Natural killer cell (primary cell): Measurements from ENCODE around the gene RNF43. TPM values are rescaled to one million over a fixed set of nuclear protein-coding genes. Genes with fewer than 3 reads are reported as not detected.

ENCODE experiments used
- ATAC-seq, 3 donors: fragments of 150-1000 bp in 2 of 3; fragments of 200-7000 bp in 1 of 3; cut with Tn5 transposase; 1 replicate in 1 of 3; 2 replicates in 2 of 3; pipeline ENCODE4 v1.10.0; 2021; ENCODE audit warnings: mild to moderate bottlenecking in 2 of 3, moderate library complexity in 2 of 3
- DNase-seq, 2 donors: peaks; one replicate each; pipeline versions ENCODE4 v3.0.0 to v3.0.0-alpha.2; 2013 to 2021; ENCODE audit warnings: mixed read lengths in 1 of 2
- H3K27ac ChIP-seq: one replicate; pipeline ENCODE4 v1.5.1; 2013; ENCODE audit warnings: mild to moderate bottlenecking, low read length
- H3K27me3 ChIP-seq: one replicate; pipeline ENCODE4 v1.6.1; 2013; ENCODE audit warnings: low read length; ENCODE audit not compliant: control insufficient read depth, insufficient read depth
- H3K36me3 ChIP-seq: one replicate; pipeline ENCODE4 v1.6.1; 2013; ENCODE audit warnings: low read length; ENCODE audit not compliant: control insufficient read depth, insufficient read depth
- H3K4me1 ChIP-seq: one replicate; pipeline ENCODE4 v1.6.1; 2013; ENCODE audit warnings: low read length; ENCODE audit not compliant: control insufficient read depth, insufficient read depth
- H3K4me3 ChIP-seq: one replicate; pipeline ENCODE4 v1.5.1; 2013; ENCODE audit warnings: low read length
- H3K9me3 ChIP-seq: one replicate; pipeline ENCODE4 v1.6.1; 2013; ENCODE audit warnings: low read length; ENCODE audit not compliant: control insufficient read depth, insufficient read depth
- H3K27ac Mint-ChIP-seq, 2 donors: one replicate each; pipeline ENCODE4 v1.8.0; 2022; ENCODE audit warnings: mild to moderate bottlenecking in 2 of 2, mixed read lengths in 2 of 2, moderate library complexity in 1 of 2
- H3K27me3 Mint-ChIP-seq, 2 donors: one replicate each; pipeline ENCODE4 v1.8.0; 2022; ENCODE audit warnings: low read depth in 2 of 2, mixed read lengths in 2 of 2
- H3K36me3 Mint-ChIP-seq: one replicate; pipeline ENCODE4 v1.8.0; 2022; ENCODE audit warnings: mixed read lengths
- H3K4me1 Mint-ChIP-seq, 2 donors: one replicate each; pipeline ENCODE4 v1.8.0; 2022; ENCODE audit warnings: mixed read lengths in 2 of 2
- H3K4me3 Mint-ChIP-seq: one replicate; pipeline ENCODE4 v1.8.0; 2022; ENCODE audit warnings: mild to moderate bottlenecking, moderate library complexity, mixed read lengths
- H3K9me3 Mint-ChIP-seq, 2 donors: one replicate each; pipeline ENCODE4 v1.8.0; 2022; ENCODE audit warnings: mixed read lengths in 2 of 2
- WGBS: methylation state at CpG from one replicate; pipeline ENCODE4 v1.1.7; 2013; ENCODE audit warnings: missing lambda C conversion rate; ENCODE audit not compliant: insufficient coverage; 5-methylcytosine and 5-hydroxymethylcytosine counted together
- intact Hi-C: fragments of 100-400 bp; cut with micrococcal nuclease; formaldehyde crosslinking; loops from one replicate; pipeline ENCODE4 v1.14.2; 2022
- total RNA-seq, 4 donors: library from RNA; stranded (reverse); fragments of 120-200 nt in 1 of 4; gene quantifications; one replicate each; pipeline versions ENCODE4 v1.2.3 to v1.2.4, GENCODE V29; 2013 to 2022
- TF ChIP-seq, protein P1 (sequence below): fragments of 200-600 bp; IDR thresholded peaks from one replicate; pipeline ENCODE4 v1.8.0; 2022; ENCODE audit warnings: antibody characterized with exemption

Gene RNF43
- total RNA-seq, 3 donors from 2014 or later (not counting 1 experiment from before 2014, with no cell fraction given): 0.95 to 1.1 (median 1.0) TPM

DNA sequence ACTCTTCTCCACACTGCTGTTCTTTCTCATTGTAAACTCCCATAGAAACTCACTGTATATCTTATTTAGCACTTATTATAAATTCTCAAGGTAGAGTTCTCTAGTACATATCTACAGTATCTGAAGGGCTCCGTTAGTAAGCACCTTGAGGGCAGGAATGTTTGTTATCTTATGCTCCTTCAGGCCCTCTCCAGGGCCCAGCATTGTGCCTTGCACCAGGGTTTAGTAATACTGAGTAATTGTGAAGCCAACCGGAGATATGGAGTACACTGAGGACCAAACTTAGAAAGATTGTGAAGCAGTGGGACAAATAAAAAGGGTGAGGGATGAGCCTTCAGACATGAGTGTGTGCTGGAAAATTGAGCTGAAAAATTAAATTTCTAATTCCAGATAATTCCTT is 26.4 kb downstream of the RNF43 start:
- peaks cover 0 to 7% of the 10 kb centered on the region in 2 donors for H3K4me1 Mint-ChIP-seq

DNA sequence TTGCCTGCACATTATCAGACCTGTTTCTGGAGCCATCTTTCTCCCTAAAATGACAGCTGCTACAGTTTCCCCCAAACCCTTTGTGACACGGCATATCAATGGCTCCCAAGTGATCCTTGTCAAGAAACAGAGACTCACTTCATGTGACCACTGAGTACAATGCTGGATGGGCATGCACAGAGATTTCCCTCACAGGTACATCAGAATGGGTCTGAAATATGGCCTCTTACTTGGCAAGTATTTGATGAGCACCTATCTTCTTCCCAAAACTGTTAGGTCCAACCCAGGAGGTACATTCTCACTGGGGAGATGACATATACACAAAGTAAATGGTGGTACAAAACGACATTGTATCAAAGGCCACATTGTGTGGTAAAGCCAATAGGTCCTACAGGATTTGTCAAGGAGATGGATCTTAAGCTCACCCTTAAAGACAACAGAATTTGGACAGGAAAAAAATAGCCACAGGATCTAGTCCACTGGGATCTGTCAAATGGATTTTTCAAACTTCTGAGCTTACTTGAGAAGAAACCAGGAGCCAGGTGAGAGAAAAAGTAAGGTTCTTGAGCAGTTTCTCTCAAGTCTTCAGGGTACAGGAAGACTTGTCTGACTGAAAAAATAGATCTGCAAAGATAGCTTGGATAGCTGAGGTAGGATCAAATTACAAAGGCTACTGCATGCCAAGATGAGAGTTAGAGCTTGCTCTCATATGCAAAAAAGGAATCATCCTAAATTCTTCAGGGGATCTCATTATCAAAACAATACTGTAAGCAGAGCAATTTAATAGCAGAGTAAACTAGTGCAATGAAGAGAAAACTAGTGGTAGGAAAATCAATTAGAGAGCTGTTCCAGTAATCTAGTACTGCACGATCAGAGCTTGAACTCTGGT is 28.8 kb downstream of the RNF43 start:
- Mint-ChIP-seq H3K9me3 (no peaks in the 10 kb centered on the region), H3K4me1 (peaks cover 13 to 22% of the 10 kb centered on the region in 2 donors), H3K27me3 (no peaks in the 10 kb centered on the region), H3K4me3 (no peak overlapping the region), H3K36me3 (no peaks in the 10 kb centered on the region), H3K27ac (no peak overlapping the region)
- Histone ChIP-seq H3K9me3 (no peaks in the 10 kb centered on the region), H3K4me1 (no peaks in the 10 kb centered on the region), H3K27ac (no peak overlapping the region), H3K27me3 (no peaks in the 10 kb centered on the region), H3K36me3 (no peaks in the 10 kb centered on the region), H3K4me3 (no peak overlapping the region)
- intact Hi-C loops: no loop called here
- 96% methylated on average over 3 of the region's 3 CpGs for WGBS
- ATAC-seq: no peak
- no peak for DNase-seq
- TF ChIP-seq, protein P1, sequence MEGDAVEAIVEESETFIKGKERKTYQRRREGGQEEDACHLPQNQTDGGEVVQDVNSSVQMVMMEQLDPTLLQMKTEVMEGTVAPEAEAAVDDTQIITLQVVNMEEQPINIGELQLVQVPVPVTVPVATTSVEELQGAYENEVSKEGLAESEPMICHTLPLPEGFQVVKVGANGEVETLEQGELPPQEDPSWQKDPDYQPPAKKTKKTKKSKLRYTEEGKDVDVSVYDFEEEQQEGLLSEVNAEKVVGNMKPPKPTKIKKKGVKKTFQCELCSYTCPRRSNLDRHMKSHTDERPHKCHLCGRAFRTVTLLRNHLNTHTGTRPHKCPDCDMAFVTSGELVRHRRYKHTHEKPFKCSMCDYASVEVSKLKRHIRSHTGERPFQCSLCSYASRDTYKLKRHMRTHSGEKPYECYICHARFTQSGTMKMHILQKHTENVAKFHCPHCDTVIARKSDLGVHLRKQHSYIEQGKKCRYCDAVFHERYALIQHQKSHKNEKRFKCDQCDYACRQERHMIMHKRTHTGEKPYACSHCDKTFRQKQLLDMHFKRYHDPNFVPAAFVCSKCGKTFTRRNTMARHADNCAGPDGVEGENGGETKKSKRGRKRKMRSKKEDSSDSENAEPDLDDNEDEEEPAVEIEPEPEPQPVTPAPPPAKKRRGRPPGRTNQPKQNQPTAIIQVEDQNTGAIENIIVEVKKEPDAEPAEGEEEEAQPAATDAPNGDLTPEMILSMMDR: no peak

More for the DNA sequence above, 26.4 kb downstream of the RNF43 start:
- H3K4me3 ChIP-seq: no peak overlapping the region
- Mint-ChIP-seq H3K36me3 (no peaks in the 10 kb centered on the region), H3K4me3 (no peak overlapping the region), H3K27ac (no peak overlapping the region), H3K9me3 (no peaks in the 10 kb centered on the region), H3K27me3 (no peaks in the 10 kb centered on the region)
- ATAC-seq (no peak), DNase-seq (no peak)
- H3K4me1 ChIP-seq: no peaks in the 10 kb centered on the region
- TF ChIP-seq, protein P1: no peak
- intact Hi-C loops: no loop called here
- H3K27ac ChIP-seq: no peak overlapping the region
- H3K9me3 ChIP-seq: no peaks in the 10 kb centered on the region
- H3K27me3 ChIP-seq: no peaks in the 10 kb centered on the region
- no peaks in the 10 kb centered on the region for H3K36me3 ChIP-seq
- 91% methylated on average over 2 of the region's 2 CpGs for WGBS

DNA sequence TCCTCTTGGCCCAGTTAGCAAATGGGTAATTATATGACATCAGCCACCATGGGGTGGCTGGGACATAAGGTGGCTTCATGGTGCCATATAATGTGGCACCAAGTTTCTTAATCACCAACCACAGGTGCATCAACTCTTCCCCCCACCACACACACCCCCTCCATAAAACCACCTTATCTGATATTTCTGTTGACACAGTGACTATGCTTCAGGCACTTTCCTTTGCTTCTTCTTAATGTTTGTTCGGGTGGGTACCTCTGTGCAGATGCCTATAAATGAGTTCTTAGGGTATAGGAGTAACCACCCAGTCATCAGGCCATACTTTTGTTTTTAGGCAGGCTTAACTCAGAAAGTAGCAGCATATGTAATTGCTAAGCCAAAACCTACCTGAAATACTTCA is 29.5 kb downstream of the RNF43 start:
- DNase-seq (peak in 1 of 2 donors; percentile 26), ATAC-seq (peak in 1 of 3 donors; percentile 64)
- H3K4me1 Mint-ChIP-seq: peaks cover 16 to 23% of the 10 kb centered on the region in 2 donors
- Histone ChIP-seq H3K9me3 (no peaks in the 10 kb centered on the region), H3K4me3 (no peak overlapping the region), H3K27ac (no peak overlapping the region), H3K4me1 (no peaks in the 10 kb centered on the region), H3K36me3 (no peaks in the 10 kb centered on the region), H3K27me3 (no peaks in the 10 kb centered on the region)
- no peaks in the 10 kb centered on the region for H3K36me3 Mint-ChIP-seq
- H3K4me3 Mint-ChIP-seq: no peak overlapping the region
- intact Hi-C loops: no loop called here
- TF ChIP-seq, protein P1: no peak
- 50% methylated on average over 1 of the region's 1 CpG for WGBS
- no peaks in the 10 kb centered on the region for H3K9me3 Mint-ChIP-seq
- H3K27me3 Mint-ChIP-seq: no peaks in the 10 kb centered on the region
- no peak overlapping the region for H3K27ac Mint-ChIP-seq
